CD4-positive, alpha-beta T cell (primary cell): ENCODE data around the gene ATP10A. TPM values are rescaled to one million over a fixed set of nuclear protein-coding genes. Genes with fewer than 3 reads are reported as not detected.

Source experiments
- ATAC-seq: fragments of 200-7000 bp; cut with Tn5 transposase; one replicate; pipeline ENCODE4 v1.10.0; 2022; ENCODE audit warnings: mild to moderate bottlenecking; ENCODE audit not compliant: poor library complexity
- CTCF ChIA-PET: fragments of 350-600 bp; sonication (Branson Sonifier 250); formaldehyde crosslinking; loops from one replicate; lab custom pipeline; 2021; ENCODE audit warnings: antibody characterized with exemption, inconsistent platforms; lab: Charles Lee
- POLR2A ChIA-PET: fragments of 350-600 bp; sonication (Branson Sonifier 250); formaldehyde crosslinking; loops from one replicate; lab custom pipeline; 2021; ENCODE audit warnings: antibody characterized with exemption, inconsistent platforms; lab: Charles Lee
- DNase-seq, 14 experiments: peaks; one replicate each; pipeline ENCODE4 v3.0.0-alpha.2; 2013 to 2020; ENCODE audit warnings: mixed read lengths in 2 of 14
- H3K27ac ChIP-seq, 2 donors: one replicate each; pipeline versions ENCODE4 v1.5.1 to v1.7.0; 2013; ENCODE audit warnings: low read length in 2 of 2, low read depth in 1 of 2, mild to moderate bottlenecking in 1 of 2
- H3K27me3 ChIP-seq, 2 experiments: 1 replicate in 1 of 2; 2 replicates in 1 of 2; pipeline versions ENCODE4 v1.6.1 to v1.7.0; 2013; ENCODE audit warnings: low read length in 2 of 2, control low read depth in 1 of 2, mild to moderate bottlenecking in 1 of 2, moderate library complexity in 1 of 2; ENCODE audit not compliant: insufficient read depth in 2 of 2, control insufficient read depth in 1 of 2
- H3K36me3 ChIP-seq: one replicate; pipeline ENCODE4 v1.6.1; 2013; ENCODE audit warnings: low read length, control low read depth; ENCODE audit not compliant: insufficient read depth
- H3K4me1 ChIP-seq: one replicate; pipeline ENCODE4 v1.6.1; 2013; ENCODE audit warnings: low read length, control low read depth; ENCODE audit not compliant: insufficient read depth
- H3K4me3 ChIP-seq: one replicate; pipeline ENCODE4 v1.5.1; 2013; ENCODE audit warnings: mild to moderate bottlenecking, low read length, moderate library complexity
- H3K9me3 ChIP-seq, 2 experiments: 1 replicate in 1 of 2; 2 replicates in 1 of 2; pipeline versions ENCODE4 v1.6.1 to v1.7.0; 2013; ENCODE audit warnings: low read length in 2 of 2, mild to moderate bottlenecking in 2 of 2, control low read depth in 1 of 2, moderate library complexity in 1 of 2; ENCODE audit not compliant: control insufficient read depth in 1 of 2, insufficient read depth in 1 of 2
- H3K27ac Mint-ChIP-seq: one replicate; pipeline ENCODE4 v1.8.0; 2020; ENCODE audit warnings: mixed read lengths
- H3K27me3 Mint-ChIP-seq: one replicate; pipeline ENCODE4 v1.8.0; 2021; ENCODE audit warnings: mixed read lengths
- H3K36me3 Mint-ChIP-seq: one replicate; pipeline ENCODE4 v1.8.0; 2021; ENCODE audit warnings: low read depth, mixed read lengths
- H3K4me1 Mint-ChIP-seq: one replicate; pipeline ENCODE4 v1.8.0; 2021; ENCODE audit warnings: low read depth, mixed read lengths
- H3K4me3 Mint-ChIP-seq: one replicate; pipeline ENCODE4 v1.8.0; 2020; ENCODE audit warnings: mild to moderate bottlenecking, mixed read lengths
- H3K9me3 Mint-ChIP-seq: one replicate; pipeline ENCODE4 v1.8.0; 2020; ENCODE audit warnings: mixed read lengths
- CTCF ChIP-seq: fragments of 200-600 bp; IDR thresholded peaks from one replicate; pipeline ENCODE4 v1.8.0; 2022; ENCODE audit warnings: antibody characterized with exemption, mild to moderate bottlenecking
- intact Hi-C, 2 experiments: fragments of 100-400 bp; cut with DNase I in 1 of 2; cut with micrococcal nuclease in 1 of 2; formaldehyde crosslinking; loops; one replicate each; pipeline versions ENCODE4 v1.15.1 to v1.9.0; 2023 to 2025; cut with DNase I, micrococcal nuclease
- total RNA-seq, 174 experiments: library from RNA in 2 of 174; stranded (reverse) in 2 of 174; gene quantifications; one replicate each; pipeline ENCODE4 v1.2.3 and lab custom pipeline; 2021 to 2026

The ATP10A gene
- total RNA-seq, 2 experiments from 2014 or later: 30.0 to 30.4 TPM

DNA sequence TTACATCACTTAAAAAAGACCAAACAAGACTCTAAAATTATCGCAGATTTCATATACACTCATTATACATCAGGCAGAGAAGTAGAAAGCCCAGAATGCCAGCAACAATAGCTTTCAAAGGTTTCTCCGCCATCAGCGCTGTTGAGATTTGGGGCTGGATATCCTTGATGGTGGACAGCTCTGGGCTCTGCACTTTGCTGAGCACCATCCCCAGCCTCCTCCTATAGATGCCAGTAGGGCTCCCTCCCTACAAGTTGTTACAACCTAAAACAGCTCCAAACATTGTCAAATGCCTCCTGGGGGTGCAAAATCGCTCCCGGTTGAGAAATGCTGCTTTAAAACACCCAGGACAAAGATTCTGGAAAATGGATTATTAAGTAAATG is 73.5 kb downstream of the ATP10A start:
- H3K27me3 Mint-ChIP-seq: no peaks in the 10 kb centered on the region
- H3K36me3 Mint-ChIP-seq: no peaks in the 10 kb centered on the region
- peak overlapping the region; percentile 52 for H3K27ac Mint-ChIP-seq

GRCh38 chr15:25789211-25789610 is 73.9 kb downstream of the ATP10A start:
- ATAC-seq (no peak), DNase-seq (no peak)
- Histone ChIP-seq H3K36me3 (no peaks in the 10 kb centered on the region), H3K27ac (no peak overlapping the region), H3K9me3 (no peaks in the 10 kb centered on the region), H3K27me3 (no peaks in the 10 kb centered on the region), H3K4me3 (no peak overlapping the region), H3K4me1 (peaks cover 28% of the 10 kb centered on the region)
- POLR2A ChIA-PET: no interaction called here
- CTCF ChIA-PET: no interaction called here
- no peak for TF ChIP-seq CTCF
- Mint-ChIP-seq H3K4me3 (no peak overlapping the region), H3K9me3 (no peaks in the 10 kb centered on the region), H3K27ac (no peak overlapping the region), H3K27me3 (no peaks in the 10 kb centered on the region), H3K36me3 (no peaks in the 10 kb centered on the region), H3K4me1 (peaks cover 52% of the 10 kb centered on the region)
- intact Hi-C loops: loop anchor here in 1 of 2 experiments (10.0 kb wide), 1 partner anchor 146 kb away; no protein-coding TSS in a partner anchor

More for the DNA sequence above, 73.5 kb downstream of the ATP10A start:
- no peak overlapping the region for H3K4me3 ChIP-seq
- H3K4me1 ChIP-seq: peaks cover 28% of the 10 kb centered on the region
- H3K27me3 ChIP-seq: no peaks in the 10 kb centered on the region
- no peaks in the 10 kb centered on the region for H3K9me3 Mint-ChIP-seq
- ChIA-PET POLR2A (no interaction called here), CTCF (interaction anchor here (0.6 kb wide), 1 partner anchor 78 kb away, joined by 3 read pairs; no protein-coding TSS in a partner anchor)
- no peaks in the 10 kb centered on the region for H3K36me3 ChIP-seq
- DNase-seq (no peak), ATAC-seq (no peak)
- intact Hi-C loops: loop anchor here in 1 of 2 experiments (10.0 kb wide), 1 partner anchor 145 kb away; no protein-coding TSS in a partner anchor
- no peak for TF ChIP-seq CTCF
- H3K4me3 Mint-ChIP-seq: no peak overlapping the region
- H3K9me3 ChIP-seq: no peaks in the 10 kb centered on the region
- H3K27ac ChIP-seq: no peak overlapping the region
- peaks cover 52% of the 10 kb centered on the region for H3K4me1 Mint-ChIP-seq

GRCh38 chr15:25787855-25788520 is 75.1 kb downstream of the ATP10A start:
- Histone ChIP-seq H3K4me1 (peaks cover 31% of the 10 kb centered on the region), H3K27ac (no peak overlapping the region), H3K36me3 (no peaks in the 10 kb centered on the region), H3K27me3 (no peaks in the 10 kb centered on the region), H3K9me3 (no peaks in the 10 kb centered on the region), H3K4me3 (no peak overlapping the region)
- Mint-ChIP-seq H3K4me3 (no peak overlapping the region), H3K9me3 (no peaks in the 10 kb centered on the region), H3K27me3 (no peaks in the 10 kb centered on the region), H3K27ac (peak overlapping the region; percentile 68), H3K36me3 (peaks cover 7% of the 10 kb centered on the region), H3K4me1 (peaks cover 59% of the 10 kb centered on the region)
- ChIA-PET CTCF (no interaction called here), POLR2A (no interaction called here)
- ATAC-seq: no peak
- DNase-seq: peak in 2 of 14 experiments; percentile 28 to 31
- intact Hi-C loops: loop anchor here in 1 of 2 experiments (10.0 kb wide), 1 partner anchor 147 kb away; no protein-coding TSS in a partner anchor
- TF ChIP-seq CTCF: no peak
